Natural killer cell (primary cell): ENCODE results near the gene STAG1. TPM values are rescaled to one million over a fixed set of nuclear protein-coding genes. Genes with fewer than 3 reads are reported as not detected.
"Not testable (repeated sequence)": the region's sequence is repeated elsewhere in the genome, so short reads cannot be mapped to it uniquely, and the experiment has no call there.

Source experiments
- ATAC-seq, 3 donors: fragments of 150-1000 bp in 2 of 3; fragments of 200-7000 bp in 1 of 3; cut with Tn5 transposase; 1 replicate in 1 of 3; 2 replicates in 2 of 3; pipeline ENCODE4 v1.10.0; 2021; ENCODE audit warnings: mild to moderate bottlenecking in 2 of 3, moderate library complexity in 2 of 3
- DNase-seq, 2 donors: peaks; one replicate each; pipeline versions ENCODE4 v3.0.0 to v3.0.0-alpha.2; 2013 to 2021; ENCODE audit warnings: mixed read lengths in 1 of 2
- H3K27ac ChIP-seq: one replicate; pipeline ENCODE4 v1.5.1; 2013; ENCODE audit warnings: mild to moderate bottlenecking, low read length
- H3K27me3 ChIP-seq: one replicate; pipeline ENCODE4 v1.6.1; 2013; ENCODE audit warnings: low read length; ENCODE audit not compliant: control insufficient read depth, insufficient read depth
- H3K36me3 ChIP-seq: one replicate; pipeline ENCODE4 v1.6.1; 2013; ENCODE audit warnings: low read length; ENCODE audit not compliant: control insufficient read depth, insufficient read depth
- H3K4me1 ChIP-seq: one replicate; pipeline ENCODE4 v1.6.1; 2013; ENCODE audit warnings: low read length; ENCODE audit not compliant: control insufficient read depth, insufficient read depth
- H3K4me3 ChIP-seq: one replicate; pipeline ENCODE4 v1.5.1; 2013; ENCODE audit warnings: low read length
- H3K9me3 ChIP-seq: one replicate; pipeline ENCODE4 v1.6.1; 2013; ENCODE audit warnings: low read length; ENCODE audit not compliant: control insufficient read depth, insufficient read depth
- H3K27ac Mint-ChIP-seq, 2 donors: one replicate each; pipeline ENCODE4 v1.8.0; 2022; ENCODE audit warnings: mild to moderate bottlenecking in 2 of 2, mixed read lengths in 2 of 2, moderate library complexity in 1 of 2
- H3K27me3 Mint-ChIP-seq, 2 donors: one replicate each; pipeline ENCODE4 v1.8.0; 2022; ENCODE audit warnings: low read depth in 2 of 2, mixed read lengths in 2 of 2
- H3K36me3 Mint-ChIP-seq: one replicate; pipeline ENCODE4 v1.8.0; 2022; ENCODE audit warnings: mixed read lengths
- H3K4me1 Mint-ChIP-seq, 2 donors: one replicate each; pipeline ENCODE4 v1.8.0; 2022; ENCODE audit warnings: mixed read lengths in 2 of 2
- H3K4me3 Mint-ChIP-seq: one replicate; pipeline ENCODE4 v1.8.0; 2022; ENCODE audit warnings: mild to moderate bottlenecking, moderate library complexity, mixed read lengths
- H3K9me3 Mint-ChIP-seq, 2 donors: one replicate each; pipeline ENCODE4 v1.8.0; 2022; ENCODE audit warnings: mixed read lengths in 2 of 2
- CTCF ChIP-seq: fragments of 200-600 bp; IDR thresholded peaks from one replicate; pipeline ENCODE4 v1.8.0; 2022; ENCODE audit warnings: antibody characterized with exemption
- WGBS: methylation state at CpG from one replicate; pipeline ENCODE4 v1.1.7; 2013; ENCODE audit warnings: missing lambda C conversion rate; ENCODE audit not compliant: insufficient coverage; 5-methylcytosine and 5-hydroxymethylcytosine counted together
- intact Hi-C: fragments of 100-400 bp; cut with micrococcal nuclease; formaldehyde crosslinking; loops from one replicate; pipeline ENCODE4 v1.14.2; 2022
- total RNA-seq, 4 donors: library from RNA; stranded (reverse); fragments of 120-200 nt in 1 of 4; gene quantifications; one replicate each; pipeline versions ENCODE4 v1.2.3 to v1.2.4, GENCODE V29; 2013 to 2022

The STAG1 gene
- total RNA-seq, 3 donors from 2014 or later (not counting 1 experiment from before 2014, with no cell fraction given) = 55.1 to 66.2 (median 60.3) TPM

GRCh38 chr3:136336329-136337100 lies 415.7 kb downstream of the STAG1 start:
- intact Hi-C loops = no loop called here
- Histone ChIP-seq H3K27me3 (no peaks in the 10 kb centered on the region), H3K9me3 (no peaks in the 10 kb centered on the region), H3K4me3 (no peak overlapping the region), H3K27ac (no peak overlapping the region), H3K4me1 (no peaks in the 10 kb centered on the region), H3K36me3 (peaks cover 38% of the 10 kb centered on the region)
- H3K4me1 Mint-ChIP-seq = peaks cover 0 to 5% of the 10 kb centered on the region in 2 donors
- DNase-seq (no peak), ATAC-seq (no peak)
- WGBS = 100% methylated on average over 2 of the region's 4 CpGs
- peaks cover 19% of the 10 kb centered on the region for H3K36me3 Mint-ChIP-seq
- TF ChIP-seq CTCF = no peak
- no peaks in the 10 kb centered on the region for H3K27me3 Mint-ChIP-seq
- H3K4me3 Mint-ChIP-seq = no peak overlapping the region
- no peaks in the 10 kb centered on the region for H3K9me3 Mint-ChIP-seq
- peak overlapping the region; percentile 29 to 36 for H3K27ac Mint-ChIP-seq

GRCh38 chr3:136334726-136335125 lies 417.5 kb downstream of the STAG1 start:
- H3K4me3 Mint-ChIP-seq, H3K27ac ChIP-seq, H3K27me3 ChIP-seq, H3K27ac Mint-ChIP-seq, H3K9me3 ChIP-seq, ATAC-seq, H3K4me3 ChIP-seq, DNase-seq, H3K4me1 ChIP-seq, intact Hi-C loops, H3K4me1 Mint-ChIP-seq, H3K27me3 Mint-ChIP-seq, H3K9me3 Mint-ChIP-seq: not testable (repeated sequence)
- 95% methylated on average over 6 of the region's 6 CpGs for WGBS
- peaks cover 14% of the 10 kb centered on the region for H3K36me3 Mint-ChIP-seq
- H3K36me3 ChIP-seq = peaks cover 31% of the 10 kb centered on the region

GRCh38 chr3:136334209-136334608 lies 418.0 kb downstream of the STAG1 start:
- Histone ChIP-seq H3K27ac (no peak overlapping the region), H3K4me1 (no peaks in the 10 kb centered on the region), H3K9me3 (no peaks in the 10 kb centered on the region), H3K36me3 (peaks cover 31% of the 10 kb centered on the region), H3K27me3 (no peaks in the 10 kb centered on the region), H3K4me3 (no peak overlapping the region)
- Mint-ChIP-seq H3K4me1 (peaks cover 0 to 5% of the 10 kb centered on the region in 2 donors), H3K27ac (peak overlapping the region in 1 of 2 donors; percentile 58), H3K9me3 (no peaks in the 10 kb centered on the region), H3K27me3 (no peaks in the 10 kb centered on the region), H3K4me3 (no peak overlapping the region), H3K36me3 (peaks cover 14% of the 10 kb centered on the region)
- no peak for TF ChIP-seq CTCF
- intact Hi-C loops = no loop called here
- ATAC-seq (no peak), DNase-seq (no peak)

GRCh38 chr3:136332776-136333175 lies 419.4 kb downstream of the STAG1 start:
- no peaks in the 10 kb centered on the region for H3K27me3 ChIP-seq
- peak overlapping the region; percentile 52 to 58 for H3K27ac Mint-ChIP-seq
- no peak for DNase-seq
- H3K36me3 Mint-ChIP-seq = peaks cover 2% of the 10 kb centered on the region
- no peaks in the 10 kb centered on the region for H3K9me3 Mint-ChIP-seq
- no peak for TF ChIP-seq CTCF
- H3K9me3 ChIP-seq = no peaks in the 10 kb centered on the region
- no peak overlapping the region for H3K4me3 Mint-ChIP-seq
- H3K4me1 ChIP-seq = no peaks in the 10 kb centered on the region
- ATAC-seq = no peak
- intact Hi-C loops = no loop called here
- H3K4me3 ChIP-seq = no peak overlapping the region
- H3K27me3 Mint-ChIP-seq = no peaks in the 10 kb centered on the region
- H3K36me3 ChIP-seq = peaks cover 33% of the 10 kb centered on the region
- H3K27ac ChIP-seq = no peak overlapping the region
- peaks cover 0 to 5% of the 10 kb centered on the region in 2 donors for H3K4me1 Mint-ChIP-seq
